WI38 (cell line): ENCODE measurements around the gene OSBPL9.

Experiments
- H3K4me3 ChIP-seq: 2 replicates; pipeline ENCODE4 v1.5.1; 2011; ENCODE audit warnings: low read depth, mild to moderate bottlenecking, control low read depth, low read length
- CTCF ChIP-seq: IDR thresholded peaks from 2 replicates; pipeline ENCODE4 v1.5.1; 2012; ENCODE audit warnings: low read depth, mild to moderate bottlenecking, control low read depth, low read length

Gene OSBPL9

GRCh38 chr1:51675177-51675780 lies 58.4 kb downstream of the OSBPL9 start:
- H3K4me3 ChIP-seq = no peak overlapping the region
- TF ChIP-seq CTCF = no peak

- H3K4me3 ChIP-seq = no peak overlapping the region
Observed at GRCh38 chr1:51679435-51679834, 62.5 kb downstream of the OSBPL9 start.

GRCh38 chr1:51684776-51685175 lies 67.9 kb downstream of the OSBPL9 start:
- no peak for TF ChIP-seq CTCF
- no peak overlapping the region for H3K4me3 ChIP-seq

More at GRCh38 chr1:51679435-51679834, 62.5 kb downstream of the OSBPL9 start:
- no peak for TF ChIP-seq CTCF

- H3K4me3 ChIP-seq = no peak overlapping the region
- TF ChIP-seq CTCF = no peak
Observed at GRCh38 chr1:51686450-51686849, 69.6 kb downstream of the OSBPL9 start.

GRCh38 chr1:51689075-51689440 lies 72.2 kb downstream of the OSBPL9 start:
- no peak for TF ChIP-seq CTCF
- no peak overlapping the region for H3K4me3 ChIP-seq

GRCh38 chr1:51689643-51690042 lies 72.8 kb downstream of the OSBPL9 start:
- no peak for TF ChIP-seq CTCF
- H3K4me3 ChIP-seq = no peak overlapping the region

GRCh38 chr1:51690285-51690961 lies 73.5 kb downstream of the OSBPL9 start:
- TF ChIP-seq CTCF = no peak
- no peak overlapping the region for H3K4me3 ChIP-seq
